Activated naive CD8-positive, alpha-beta T cell treated with anti-CD3 and anti-CD28 coated beads, Interleukin-2, amount 10 ng/mL, durations not matched to agents 7 days and 5 days (primary cell): ENCODE data around the gene EPHA2. TPM values are rescaled to one million over a fixed set of nuclear protein-coding genes. Genes with fewer than 3 reads are reported as not detected.

Experiments used
- total RNA-seq, 2 experiments: library from RNA; stranded (reverse); gene quantifications; one replicate each; pipeline ENCODE4 v1.2.3, GENCODE V29; 2021

Gene EPHA2
- total RNA-seq, 2 experiments from 2014 or later: not detected

Other genes with a start within 250 kb of the EPHA2 start
- gene ZBTB17, start 180.0 kb downstream of the EPHA2 start, total RNA-seq: 10 to 100 TPM; 46.4 to 47.6 TPM
- gene SRARP, start 151.8 kb downstream of the EPHA2 start, total RNA-seq: not detected
- not detected for gene HSPB7, start 138.0 kb downstream of the EPHA2 start, total RNA-seq
- not detected for gene CLCNKA, start 134.0 kb downstream of the EPHA2 start, total RNA-seq
- not detected for gene CLCNKB, start 112.3 kb downstream of the EPHA2 start, total RNA-seq
- 1 to 10 TPM; 3.3 to 4.1 TPM for gene FAM131C, start 82.4 kb downstream of the EPHA2 start, total RNA-seq
- gene ARHGEF19, start 56.6 kb upstream of the EPHA2 start, total RNA-seq: 10 to 100 TPM in 1 of 2 experiments, 1 to 10 TPM in 1; 7.5 to 10.2 TPM
- gene CPLANE2, start 81.1 kb upstream of the EPHA2 start, total RNA-seq: 1 to 10 TPM; 6.8 to 7.3 TPM
- gene FBXO42, start 196.4 kb upstream of the EPHA2 start, total RNA-seq: 10 to 100 TPM; 22.3 to 25.1 TPM
- gene SZRD1, start 211.2 kb upstream of the EPHA2 start, total RNA-seq: 100 to 1,000 TPM; 126 to 147 TPM